Astrocyte of the spinal cord (primary cell): ENCODE results near the gene HOXA9.

Experiments used
- DNase-seq: peaks from one replicate; pipeline ENCODE4 v3.0.0; 2011; ENCODE audit warnings: low read depth, low spot score
- H3K4me3 ChIP-seq: 2 replicates; pipeline ENCODE4 v1.5.1; 2011; ENCODE audit warnings: low read depth, mild to moderate bottlenecking, low read length, moderate library complexity
- CTCF ChIP-seq: IDR thresholded peaks from 2 replicates; pipeline ENCODE4 v1.5.1; 2012; ENCODE audit warnings: low read depth, mild to moderate bottlenecking, low read length, inconsistent platforms
- in situ Hi-C: cut with HindIII; loops from 2 replicates; pipeline ENCODE4 v1.10.0; 2017; ENCODE audit warnings: low sequenced_read_pairs

The HOXA9 gene

GRCh38 chr7:27134392-27134791, 30.9 kb downstream of the HOXA9 start:
- TF ChIP-seq CTCF = no peak
- in situ Hi-C loops = no loop called here
- DNase-seq = peak; percentile 97
- no peak overlapping the region for H3K4me3 ChIP-seq

DNA sequence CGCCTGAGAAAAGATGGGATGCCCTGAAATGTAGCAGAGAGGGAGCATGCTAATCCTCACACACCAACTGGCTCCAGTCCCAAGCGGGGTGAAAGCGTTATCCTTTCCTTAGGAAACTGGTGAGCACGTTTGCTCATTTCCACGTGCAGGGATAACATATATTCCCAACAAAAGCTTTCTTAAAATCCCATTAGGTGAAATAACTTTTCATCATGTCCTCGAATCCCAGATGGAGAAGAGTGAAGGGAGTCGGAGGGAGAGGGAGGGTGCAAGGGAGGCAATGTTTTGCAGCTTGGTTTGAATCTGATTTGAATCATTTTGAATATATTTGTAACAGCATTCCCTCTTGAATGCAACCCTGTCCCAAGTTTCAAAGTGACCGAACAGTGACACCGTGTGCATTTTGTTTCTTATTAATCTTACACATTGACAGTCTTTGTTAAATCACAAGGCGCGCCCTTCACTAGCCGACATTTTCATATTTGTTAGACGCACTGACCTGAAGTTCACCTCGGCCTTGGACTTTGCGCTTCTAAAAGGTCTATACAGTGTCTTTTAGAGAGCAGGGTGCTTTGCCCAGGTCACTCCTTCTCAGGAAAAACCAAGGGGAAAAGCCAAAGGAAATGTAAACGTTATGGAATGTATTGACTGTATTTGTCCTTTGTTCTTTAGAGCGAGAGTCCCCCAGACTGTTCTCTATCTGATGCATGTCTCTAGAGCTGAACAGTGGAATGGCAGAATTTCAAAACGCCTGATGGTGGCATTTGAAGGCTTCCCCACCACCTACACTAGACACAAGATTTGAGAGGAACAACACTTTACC, 31.7 kb downstream of the HOXA9 start:
- H3K4me3 ChIP-seq = no peak overlapping the region
- TF ChIP-seq CTCF = no peak
- DNase-seq = no peak
- in situ Hi-C loops = no loop called here

GRCh38 chr7:27132978-27133377, 32.4 kb downstream of the HOXA9 start:
- no peak for TF ChIP-seq CTCF
- in situ Hi-C loops = no loop called here
- H3K4me3 ChIP-seq = no peak overlapping the region
- no peak for DNase-seq

DNA sequence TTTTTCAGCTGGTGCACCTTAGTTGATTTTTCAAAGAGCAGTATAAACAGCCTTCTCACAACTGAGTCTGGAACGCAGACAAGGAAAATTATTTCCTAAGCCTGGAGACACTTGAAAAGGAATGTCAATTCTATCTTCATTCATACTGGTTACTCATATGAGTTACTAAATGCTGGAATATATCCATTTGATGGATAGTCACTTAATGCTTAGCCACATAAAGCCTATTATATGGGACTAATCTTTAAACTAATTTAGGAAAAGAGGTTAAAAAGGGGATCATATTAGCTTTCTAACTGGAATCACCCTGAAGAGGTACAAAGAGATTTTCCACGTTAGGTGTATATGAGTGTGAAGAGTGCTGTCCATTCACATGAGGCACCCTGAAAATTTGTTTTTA, 33.1 kb downstream of the HOXA9 start:
- in situ Hi-C loops = no loop called here
- no peak for TF ChIP-seq CTCF
- H3K4me3 ChIP-seq = no peak overlapping the region
- no peak for DNase-seq

DNA sequence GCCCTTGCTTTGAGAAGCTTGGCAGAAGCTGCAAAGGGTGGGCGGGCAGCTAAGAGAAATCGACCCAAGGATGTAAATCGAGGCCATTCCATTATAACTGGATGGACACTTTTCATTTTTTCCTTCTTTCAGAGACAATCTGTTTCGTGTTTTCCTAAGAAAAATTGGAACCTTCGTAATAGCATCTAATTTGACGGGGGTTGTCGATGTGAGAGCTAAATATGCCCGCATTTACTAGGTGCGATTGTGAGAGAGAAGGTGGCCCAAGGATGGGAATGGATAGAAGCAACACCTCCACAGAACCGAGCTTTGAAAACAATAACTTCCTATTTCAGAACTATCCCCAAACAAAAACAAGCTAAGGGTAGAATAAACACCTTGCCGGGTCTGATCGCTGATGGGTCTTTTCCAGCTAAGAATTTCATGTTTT, 33.9 kb downstream of the HOXA9 start:
- DNase-seq = no peak
- in situ Hi-C loops = no loop called here
- TF ChIP-seq CTCF = no peak
- H3K4me3 ChIP-seq = peak overlapping the region; percentile 45

DNA sequence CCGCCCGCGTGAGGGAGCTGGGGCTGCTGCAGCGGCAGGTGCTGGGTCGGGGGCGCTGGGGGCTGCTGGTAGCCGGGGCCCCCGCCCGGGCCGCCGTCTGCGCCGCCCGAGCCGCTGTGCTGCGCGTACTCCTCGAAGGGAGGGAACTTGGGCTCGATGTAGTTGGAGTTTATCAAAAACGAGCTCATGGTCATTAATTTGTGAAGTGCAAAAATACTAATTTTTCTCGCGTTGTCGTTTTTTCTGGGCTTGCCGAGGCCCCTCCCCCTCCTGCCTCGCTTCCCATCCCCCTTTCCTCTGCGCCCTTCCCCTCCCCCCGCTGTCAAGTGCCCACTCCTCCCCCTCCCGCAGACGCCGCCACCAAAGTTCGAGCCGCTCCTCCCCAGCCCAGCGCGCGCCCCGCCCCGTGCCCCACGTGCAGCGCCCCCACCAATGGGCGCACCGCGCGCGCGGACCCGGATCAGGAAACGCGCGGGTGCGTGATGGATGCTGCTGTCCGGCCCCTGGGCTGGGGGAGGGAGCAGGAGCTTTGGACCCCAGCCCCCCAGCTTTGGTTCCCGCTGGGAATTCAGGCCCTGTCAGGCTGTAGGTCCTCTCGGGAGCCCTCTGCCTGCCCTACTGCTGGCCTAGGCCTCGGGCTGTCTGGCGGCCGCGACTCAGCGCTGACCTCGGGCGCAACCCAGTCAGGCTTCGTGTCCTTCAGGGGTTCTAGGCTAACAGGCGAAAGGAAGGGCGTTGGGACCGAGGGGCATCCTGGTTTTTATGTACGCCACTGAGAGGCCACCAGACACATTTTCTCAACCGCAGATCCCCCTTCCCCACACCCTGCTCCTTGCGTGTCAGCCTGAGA, 34.6 kb downstream of the HOXA9 start, which contains the start of gene HOXA4:
Gene HOXA4, minus strand, starts transcription at position 218 of the 850 bp plus-strand sequence. Its CDS starts 24 bp downstream, at position 194.
- H3K4me3 ChIP-seq = peak within 1 kb of the TSS; percentile 53
- in situ Hi-C loops = no loop called here
- no peak for TF ChIP-seq CTCF
- DNase-seq = peak; percentile 92
